Esophagus squamous epithelium (tissue), 5 donors: ENCODE data around the gene ADSS2. TPM values are rescaled to one million over a fixed set of nuclear protein-coding genes. Genes with fewer than 3 reads are reported as not detected.

Experiments used
- DNase-seq: peaks from one replicate; lab custom pipeline; 2025; lab: John Stamatoyannopoulos, UW
- H3K27ac ChIP-seq, 4 donors: fragments of 200-600 bp; sonication (generic); one replicate each; pipeline ENCODE4 v1.5.1; 2016 to 2019; ENCODE audit warnings: mild to moderate bottlenecking in 1 of 4
- H3K27me3 ChIP-seq, 4 donors: fragments of 200-600 bp; sonication (generic); 1 replicate in 3 of 4; 2 replicates in 1 of 4; pipeline versions ENCODE4 v1.5.1 to v1.6.0; 2017 to 2021; ENCODE audit warnings: antibody characterized with exemption in 1 of 4
- H3K36me3 ChIP-seq, 3 donors: fragments of 200-600 bp; sonication (generic); one replicate each; pipeline ENCODE4 v1.5.1; 2016 to 2019
- H3K4me1 ChIP-seq, 3 donors: fragments of 200-600 bp; sonication (generic); one replicate each; pipeline ENCODE4 v1.5.1; 2017 to 2019
- H3K4me3 ChIP-seq, 4 donors: fragments of 200-600 bp; sonication (generic); 1 replicate in 3 of 4; 2 replicates in 1 of 4; pipeline ENCODE4 v1.5.1; 2016 to 2019; ENCODE audit warnings: mild to moderate bottlenecking in 2 of 4, moderate library complexity in 1 of 4
- H3K9me3 ChIP-seq, 3 donors: fragments of 200-600 bp; sonication (generic); one replicate each; pipeline ENCODE4 v1.5.1; 2016 to 2019
- CTCF ChIP-seq, 6 experiments: fragments of 450-650 bp in 4 of 6; fragments of 200-600 bp in 2 of 6; sonication (generic) in 2 of 6; IDR thresholded peaks; one replicate each; pipeline ENCODE4 v1.5.1; 2016 to 2019; ENCODE audit warnings: antibody characterized with exemption in 6 of 6, mild to moderate bottlenecking in 4 of 6, moderate library complexity in 4 of 6
- POLR2A ChIP-seq, 4 donors: fragments of 450-650 bp; IDR thresholded peaks; one replicate each; pipeline ENCODE4 v1.6.1; 2017; ENCODE audit warnings: antibody characterized with exemption in 4 of 4, mild to moderate bottlenecking in 4 of 4, moderate library complexity in 3 of 4
- WGBS, 2 donors: methylation state at CpG; one replicate each; pipeline ENCODE4 v1.1.5; 2018; 5-methylcytosine and 5-hydroxymethylcytosine counted together
- intact Hi-C: fragments of 100-400 bp; cut with DNase I; formaldehyde crosslinking; loops from one replicate; pipeline ENCODE4 v1.15.0; 2022
- total RNA-seq, 4 donors: library from RNA; depleted of rRNA; stranded (reverse); fragments of >200 nt; gene quantifications; one replicate each; pipeline ENCODE4 v1.1.0, GENCODE V29; 2016
- donor health status: DM: yes; HTN: yes; CAD: no.

ADSS2 gene
- total RNA-seq, 4 donors from 2014 or later, result 22.1 to 59.5 (median 35.4) TPM

DNA sequence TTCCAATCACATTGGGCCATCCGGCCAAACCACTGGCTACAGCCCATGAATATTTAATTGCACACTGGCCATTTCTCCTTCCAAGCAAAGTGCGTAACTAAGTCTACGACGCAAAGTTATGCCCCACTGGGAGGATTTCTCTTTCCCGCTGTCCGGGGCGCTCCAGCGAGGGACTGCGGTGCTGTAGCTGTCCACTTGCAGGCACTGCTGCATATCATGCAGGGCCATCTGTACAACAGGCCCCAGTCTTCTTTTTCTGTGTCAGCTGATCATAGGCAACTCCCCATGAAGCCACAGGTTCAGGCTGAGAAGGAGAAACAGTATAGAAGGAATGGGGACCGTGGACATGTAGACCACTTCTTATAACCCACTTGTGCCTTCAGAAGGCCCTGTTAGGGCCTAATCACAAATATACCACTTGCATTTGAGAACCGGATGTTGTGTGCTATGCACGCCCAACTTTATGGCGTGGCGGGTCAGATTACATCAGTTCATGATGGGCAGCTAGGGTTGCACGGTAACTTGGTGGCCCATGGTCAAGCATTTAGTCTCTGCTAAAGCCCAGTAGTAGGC lies 58.0 kb downstream of the ADSS2 start:
- Histone ChIP-seq H3K4me1 (peaks cover 0 to 15% (median 4%) of the 10 kb centered on the region in 3 donors), H3K9me3 (no peaks in the 10 kb centered on the region), H3K4me3 (no peak overlapping the region), H3K27me3 (no peaks in the 10 kb centered on the region), H3K27ac (no peak overlapping the region), H3K36me3 (no peaks in the 10 kb centered on the region)
- TF ChIP-seq POLR2A (IDR thresholded peaks at IDR 0.05) (no peak), CTCF (IDR thresholded peaks at IDR 0.05) (no peak)
- WGBS, 2 donors, result 97% methylated on average over 15 of the region's 15 CpGs
- DNase-seq, result no peak
- intact Hi-C loops, result no loop called here

DNA sequence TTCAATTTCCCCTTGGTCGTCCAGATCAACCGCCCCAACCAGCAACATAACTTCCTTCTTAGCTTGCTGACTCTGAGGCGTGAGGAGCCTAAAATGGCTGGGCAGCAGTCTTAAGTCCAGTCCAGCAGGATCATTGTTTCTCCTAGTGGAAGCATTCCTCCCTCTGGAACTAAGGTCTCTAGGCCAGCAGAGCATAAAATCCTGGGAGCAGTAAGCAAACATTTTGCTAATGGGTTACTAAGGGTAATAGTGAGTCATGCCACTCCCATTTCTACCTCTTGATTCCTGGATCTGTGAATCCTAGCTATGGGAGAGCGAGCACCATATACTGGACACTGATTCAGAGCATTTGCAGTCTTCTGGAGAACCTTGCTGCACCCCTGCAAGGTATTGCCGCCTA lies 59.9 kb downstream of the ADSS2 start:
- no peak overlapping the region for H3K27ac ChIP-seq
- intact Hi-C loops, result no loop called here

DNA sequence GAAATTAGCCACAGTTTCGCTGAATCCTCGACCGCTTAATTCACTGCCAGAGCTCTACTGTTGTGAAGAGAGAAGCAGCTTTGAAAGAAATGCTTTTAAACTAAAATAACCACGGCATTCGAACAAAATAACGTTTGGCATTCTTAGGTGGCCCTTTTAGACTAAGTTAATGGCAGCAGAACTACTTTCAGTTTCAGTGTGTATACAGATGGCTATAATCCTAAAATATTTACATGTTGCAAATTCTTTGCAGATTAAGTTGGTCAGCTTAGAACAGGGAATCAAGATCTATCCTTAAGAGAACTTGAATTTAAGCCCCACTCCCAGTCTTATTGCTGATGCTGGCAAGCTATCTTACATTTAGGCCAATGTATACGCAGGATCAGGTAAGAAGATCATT lies 62.7 kb downstream of the ADSS2 start:
- Histone ChIP-seq H3K27me3 (no peaks in the 10 kb centered on the region), H3K4me1 (no peaks in the 10 kb centered on the region), H3K4me3 (peak overlapping the region in 1 of 4 donors; percentile 32), H3K9me3 (no peaks in the 10 kb centered on the region), H3K36me3 (no peaks in the 10 kb centered on the region), H3K27ac (no peak overlapping the region)
- TF ChIP-seq POLR2A (IDR thresholded peaks at IDR 0.05), result no peak
- TF ChIP-seq CTCF (IDR thresholded peaks at IDR 0.05), result no peak
- DNase-seq, result no peak
- intact Hi-C loops, result no loop called here
- 65 to 71% methylated on average over 7 of the region's 7 CpGs for WGBS, 2 donors

More for the DNA sequence above, 59.9 kb downstream of the ADSS2 start:
- Histone ChIP-seq H3K4me1 (peaks cover 0 to 11% (median 4%) of the 10 kb centered on the region in 3 donors), H3K9me3 (no peaks in the 10 kb centered on the region), H3K4me3 (no peak overlapping the region), H3K36me3 (no peaks in the 10 kb centered on the region), H3K27me3 (no peaks in the 10 kb centered on the region)
- no peak for DNase-seq
- TF ChIP-seq CTCF (IDR thresholded peaks at IDR 0.05) (no peak), POLR2A (IDR thresholded peaks at IDR 0.05) (no peak)
- 82 to 85% methylated on average over 5 of the region's 5 CpGs for WGBS, 2 donors

- H3K9me3 ChIP-seq, result no peaks in the 10 kb centered on the region
- H3K27me3 ChIP-seq, result no peaks in the 10 kb centered on the region
- 78 to 91% methylated on average over 1 of the region's 1 CpG for WGBS, 2 donors
- DNase-seq, result no peak
- no peaks in the 10 kb centered on the region for H3K4me1 ChIP-seq
- H3K36me3 ChIP-seq, result no peaks in the 10 kb centered on the region
- intact Hi-C loops, result no loop called here
- H3K4me3 ChIP-seq, result no peak overlapping the region
- H3K27ac ChIP-seq, result no peak overlapping the region
- no peak for TF ChIP-seq POLR2A (IDR thresholded peaks at IDR 0.05)
- TF ChIP-seq CTCF (IDR thresholded peaks at IDR 0.05), result no peak
Measured at GRCh38 chr1:244387415-244387814, 64.3 kb downstream of the ADSS2 start.

- Histone ChIP-seq H3K4me1 (peaks cover 0 to 5% (median 0%) of the 10 kb centered on the region in 3 donors), H3K9me3 (no peaks in the 10 kb centered on the region), H3K27me3 (no peaks in the 10 kb centered on the region), H3K27ac (no peak overlapping the region), H3K4me3 (no peak overlapping the region), H3K36me3 (no peaks in the 10 kb centered on the region)
- WGBS, 2 donors, result 69 to 86% methylated on average over 1 of the region's 1 CpG
- intact Hi-C loops, result no loop called here
- DNase-seq, result no peak
- no peak for TF ChIP-seq CTCF (IDR thresholded peaks at IDR 0.05)
- TF ChIP-seq POLR2A (IDR thresholded peaks at IDR 0.05), result no peak
Measured at GRCh38 chr1:244386595-244386994, 65.1 kb downstream of the ADSS2 start.
